SK-N-SH (cell line): Measurements from ENCODE around the gene IKBKE. TPM values are rescaled to one million over a fixed set of nuclear protein-coding genes. Genes with fewer than 3 reads are reported as not detected.

Experiments
- CTCF ChIA-PET: fragments of 300-600, 350-600 bp; formaldehyde crosslinking; extraction: SDS; loops from one replicate; lab custom pipeline; 2021; lab: Yijun Ruan, JAX
- POLR2A ChIA-PET: fragments of 350-600 bp; sonication (Branson Sonifier 250); formaldehyde crosslinking; extraction: SDS; loops from one replicate; lab custom pipeline; 2020; ENCODE audit warnings: antibody characterized with exemption, inconsistent platforms; lab: Yijun Ruan, JAX
- DNase-seq: peaks from one replicate; pipeline ENCODE4 v3.0.0; 2012
- H2AFZ ChIP-seq: fragments of 200-600 bp; sonication (generic); 2 replicates; pipeline ENCODE4 v1.8.1; 2016; ENCODE audit warnings: antibody characterized with exemption, mild to moderate bottlenecking, low read depth
- H3F3A ChIP-seq: fragments of 200-600 bp; sonication (generic); replicated peaks from 2 replicates; pipeline ENCODE3; 2016; ENCODE audit warnings: antibody characterized with exemption, mild to moderate bottlenecking; ENCODE audit not compliant: insufficient read depth
- H3K27ac ChIP-seq, 2 experiments: fragments of 200-500 bp in 1 of 2; fragments of 200-600 bp in 1 of 2; sonication (Bioruptor generic) in 1 of 2; sonication (generic), shearing (Covaris generic) in 1 of 2; 2 replicates each; pipeline versions ENCODE4 v1.5.1 to v1.6.1; 2014 to 2016; ENCODE audit warnings: low read depth in 2 of 2, inconsistent platforms in 1 of 2, low read length in 1 of 2, mild to moderate bottlenecking in 1 of 2, mixed read lengths in 1 of 2
- H3K27me3 ChIP-seq: fragments of 200-600 bp; sonication (generic), shearing (Covaris generic); 2 replicates; pipeline ENCODE4 v1.6.1; 2016; ENCODE audit warnings: mixed run types; ENCODE audit not compliant: insufficient read depth
- H3K36me3 ChIP-seq, 2 experiments: fragments of 200-500 bp in 1 of 2; fragments of 200-600 bp in 1 of 2; sonication (Bioruptor generic) in 1 of 2; sonication (generic) in 1 of 2; replicated peaks in 1 of 2; 2 replicates each; pipeline versions ENCODE3 to v1.5.1; 2014 to 2016; ENCODE audit warnings: low read length in 1 of 2, mild to moderate bottlenecking in 1 of 2; ENCODE audit not compliant: insufficient read depth in 2 of 2, control insufficient read depth in 1 of 2
- H3K4me1 ChIP-seq, 2 experiments: fragments of 200-500 bp in 1 of 2; fragments of 200-600 bp in 1 of 2; sonication (Bioruptor generic) in 1 of 2; sonication (generic), shearing (Covaris generic) in 1 of 2; 2 replicates each; pipeline versions ENCODE4 v1.5.1 to v1.6.1; 2014 to 2016; ENCODE audit warnings: low read depth in 1 of 2, low read length in 1 of 2, mixed run types in 1 of 2; ENCODE audit not compliant: insufficient read depth in 2 of 2, control insufficient read depth in 1 of 2
- H3K4me2 ChIP-seq: fragments of 200-600 bp; sonication (generic), shearing (Covaris generic); 2 replicates; pipeline ENCODE4 v1.6.1; 2017; ENCODE audit warnings: mixed run types
- H3K4me3 ChIP-seq, 2 experiments: fragments of 200-500 bp in 1 of 2; fragments of 200-600 bp in 1 of 2; sonication (Bioruptor generic) in 1 of 2; sonication (generic), shearing (Covaris generic) in 1 of 2; 2 replicates each; pipeline versions ENCODE4 v1.5.1 to v1.8.1; 2014 to 2016; ENCODE audit warnings: low read depth in 2 of 2, inconsistent platforms in 1 of 2, low read length in 1 of 2, mild to moderate bottlenecking in 1 of 2, mixed read lengths in 1 of 2, moderate library complexity in 1 of 2
- H3K79me2 ChIP-seq: fragments of 200-600 bp; sonication (generic); 2 replicates; pipeline ENCODE4 v1.8.1; 2017; ENCODE audit warnings: mild to moderate bottlenecking; ENCODE audit not compliant: insufficient read depth
- H3K9ac ChIP-seq: fragments of 200-600 bp; sonication (generic); 2 replicates; pipeline ENCODE4 v1.6.1; 2017; ENCODE audit warnings: mixed run types
- H3K9me2 ChIP-seq: fragments of 200-600 bp; sonication (generic); 2 replicates; pipeline ENCODE4 v1.6.1; 2017; ENCODE audit warnings: mixed run types
- H3K9me3 ChIP-seq: fragments of 200-600 bp; sonication (generic); 2 replicates; pipeline ENCODE4 v1.6.1; 2017; ENCODE audit warnings: mixed run types, mild to moderate bottlenecking, moderate library complexity
- H4K20me1 ChIP-seq: fragments of 200-600 bp; sonication (generic); 2 replicates; pipeline ENCODE4 v1.6.1; 2017; ENCODE audit warnings: mild to moderate bottlenecking, mixed run types; ENCODE audit not compliant: insufficient read depth
- CTCF ChIP-seq: fragments of 200-600 bp; sonication (generic); IDR thresholded peaks from 2 replicates; pipeline ENCODE4 v1.6.1; 2017; ENCODE audit warnings: antibody characterized with exemption, mild to moderate bottlenecking, moderate library complexity
- EP300 ChIP-seq, 2 experiments: IDR thresholded peaks; 2 replicates each; pipeline versions ENCODE4 v1.4.0 to v1.6.1; 2012; ENCODE audit warnings: borderline replicate concordance in 1 of 2, low read depth in 1 of 2, low read length in 1 of 2
- EZH2phosphoT487 ChIP-seq: fragments of 200-600 bp; sonication (generic); IDR thresholded peaks from 2 replicates; pipeline ENCODE4 v1.6.1; 2017; ENCODE audit warnings: low read depth, mixed run types, mild to moderate bottlenecking, antibody characterized with exemption, moderate library complexity, borderline replicate concordance
- FOSL2 ChIP-seq: IDR thresholded peaks from 2 replicates; pipeline ENCODE4 v1.4.0; 2012; ENCODE audit warnings: low read depth, mild to moderate bottlenecking, moderate library complexity, borderline replicate concordance
- GATA2 ChIP-seq: sonication (generic); formaldehyde crosslinking; IDR thresholded peaks from 2 replicates; pipeline ENCODE4 v1.5.0; 2020; ENCODE audit warnings: mild to moderate bottlenecking, missing genetic modification reagents
- MXI1 ChIP-seq: IDR thresholded peaks from 2 replicates; pipeline ENCODE4 v1.6.1; 2012; ENCODE audit warnings: mild to moderate bottlenecking, low read depth, low read length, improper control_type of control experiment
- RAD21 ChIP-seq: IDR thresholded peaks from 2 replicates; pipeline ENCODE4 v1.6.1; 2012; ENCODE audit warnings: mild to moderate bottlenecking, low read length
- REST ChIP-seq: IDR thresholded peaks from 2 replicates; pipeline ENCODE4 v1.6.1; 2012; ENCODE audit warnings: mild to moderate bottlenecking, low read depth, low read length, moderate library complexity
- RXRA ChIP-seq: IDR thresholded peaks from 2 replicates; pipeline ENCODE4 v1.4.0; 2012; ENCODE audit warnings: low read depth, mild to moderate bottlenecking, borderline replicate concordance
- SIN3A ChIP-seq: IDR thresholded peaks from 2 replicates; pipeline ENCODE4 v1.6.1; 2012; ENCODE audit warnings: low read depth, mild to moderate bottlenecking, low read length, moderate library complexity, borderline replicate concordance
- TCF12 ChIP-seq: IDR thresholded peaks from 2 replicates; pipeline ENCODE4 v1.4.0; 2012
- TEAD4 ChIP-seq: IDR thresholded peaks from 2 replicates; pipeline ENCODE4 v1.4.0; 2012; ENCODE audit warnings: mild to moderate bottlenecking, borderline replicate concordance; ENCODE audit not compliant: insufficient read depth
- USF1 ChIP-seq: IDR thresholded peaks from 2 replicates; pipeline ENCODE4 v1.4.0; 2012; ENCODE audit warnings: low read depth, borderline replicate concordance
- USF2 ChIP-seq: fragments of 150-350 bp; IDR thresholded peaks from 2 replicates; pipeline ENCODE4 v1.6.1; 2017; ENCODE audit warnings: antibody characterized with exemption, low read length, low read depth, borderline replicate concordance
- YY1 ChIP-seq: IDR thresholded peaks from 2 replicates; pipeline ENCODE4 v1.4.0; 2012; ENCODE audit warnings: low read depth, mild to moderate bottlenecking
- WGBS: methylation state at CpG from one replicate; pipeline ENCODE4 v1.1.6; 2017; ENCODE audit warnings: low lambda C conversion rate; 5-methylcytosine and 5-hydroxymethylcytosine counted together
- polyA plus RNA-seq, 3 experiments: library from polyadenylated mRNA; depleted of rRNA; stranded (reverse); fragments of >200 nt; gene quantifications; 2 replicates each; pipeline ENCODE4 v1.2.3, GENCODE V29; 2012

The IKBKE gene
- polyA plus RNA-seq, 1 of the 3 experiments (the other 2 are of a cell fraction), result 14.5 TPM

DNA sequence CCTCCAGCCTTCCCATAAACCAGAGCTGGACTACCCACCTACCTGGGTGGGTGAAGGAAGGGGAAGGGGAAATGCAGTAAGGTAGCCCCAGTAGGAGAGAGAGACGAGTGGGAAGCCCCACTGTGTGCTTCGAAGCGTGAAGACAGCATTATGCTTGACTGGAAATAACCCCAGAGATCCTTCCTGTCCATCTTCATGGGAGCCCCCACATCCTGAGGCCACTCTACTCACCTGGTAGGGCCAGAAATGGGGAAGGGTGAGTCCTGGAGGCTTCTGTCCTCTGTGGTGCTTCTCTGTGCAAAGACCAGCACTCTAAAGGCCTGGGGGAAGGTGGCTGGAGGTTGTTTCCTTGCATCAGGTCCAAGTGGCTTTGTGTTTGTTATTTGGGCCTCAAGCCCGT lies 27.1 kb downstream of the IKBKE start:
- Histone ChIP-seq H3K9me3 (no peaks in the 10 kb centered on the region), H3K27ac (no peak overlapping the region), H3K4me3 (no peak overlapping the region), H3K4me2 (no peak overlapping the region), H3K9me2 (no peaks in the 10 kb centered on the region), H3K36me3 (peaks cover 0 to 4% of the 10 kb centered on the region in 2 experiments), H3F3A (peaks cover 11% of the 10 kb centered on the region), H3K27me3 (no peaks in the 10 kb centered on the region), H3K79me2 (no peaks in the 10 kb centered on the region), H4K20me1 (no peaks in the 10 kb centered on the region), H2AFZ (no peak overlapping the region), H3K9ac (no peak overlapping the region), H3K4me1 (peaks cover 13 to 26% of the 10 kb centered on the region in 2 experiments; a peak in 2 of 4 replicates)
- WGBS, result 78% methylated on average over 4 of the region's 4 CpGs
- DNase-seq, result no peak
- TF ChIP-seq TEAD4, result no peak
- TF ChIP-seq RXRA, result no peak
- TF ChIP-seq USF2, result no peak
- no peak for TF ChIP-seq EP300 (IDR thresholded peaks at IDR 0.05; ENCODE audit: borderline replicate concordance in 1 of 2, low read depth in 1 of 2, low read length in 1 of 2)
- no peak for TF ChIP-seq RAD21
- ChIA-PET CTCF (interaction anchor here (2.3 to 4.2 kb wide), 4 partner anchors 9 to 86 kb away, joined by 14 to 20 read pairs (median 16); no protein-coding TSS in a partner anchor), POLR2A (no interaction called here)

- Histone ChIP-seq H3K9me3 (no peaks in the 10 kb centered on the region), H3F3A (peaks cover 11% of the 10 kb centered on the region), H3K79me2 (no peaks in the 10 kb centered on the region), H3K27ac (no peak overlapping the region), H4K20me1 (no peaks in the 10 kb centered on the region), H3K4me2 (no peak overlapping the region), H3K27me3 (no peaks in the 10 kb centered on the region), H3K9ac (no peak overlapping the region), H3K36me3 (peaks cover 0 to 4% of the 10 kb centered on the region in 2 experiments), H3K4me3 (no peak overlapping the region), H3K9me2 (no peaks in the 10 kb centered on the region), H3K4me1 (peaks cover 13 to 26% of the 10 kb centered on the region in 2 experiments; a peak in 2 of 4 replicates), H2AFZ (no peak overlapping the region)
- DNase-seq, result no peak
- no peak for TF ChIP-seq MXI1
- TF ChIP-seq FOSL2, result no peak
- TF ChIP-seq GATA2 (CRISPR knock-in tag), result no peak
- 97% methylated on average over 3 of the region's 3 CpGs for WGBS
- POLR2A ChIA-PET, result no interaction called here
- CTCF ChIA-PET, result interaction anchor here (0.9 to 5.2 kb wide), 6 partner anchors 7 to 167 kb away, joined by 3 to 37 read pairs (median 16); no protein-coding TSS in a partner anchor
Measured at GRCh38 chr1:206497774-206498173, 27.5 kb downstream of the IKBKE start.

- Histone ChIP-seq H3K9me2 (no peaks in the 10 kb centered on the region), H3K36me3 (peaks cover 0 to 4% of the 10 kb centered on the region in 2 experiments), H2AFZ (no peak overlapping the region), H3K27ac (no peak overlapping the region), H3K4me2 (no peak overlapping the region), H3K9ac (no peak overlapping the region), H3K27me3 (no peaks in the 10 kb centered on the region), H3K9me3 (no peaks in the 10 kb centered on the region), H3K79me2 (no peaks in the 10 kb centered on the region), H3K4me1 (peaks cover 15 to 28% of the 10 kb centered on the region in 2 experiments; a peak in 3 of 4 replicates), H4K20me1 (no peaks in the 10 kb centered on the region), H3F3A (peaks cover 16% of the 10 kb centered on the region), H3K4me3 (no peak overlapping the region)
- WGBS, result 64% methylated on average over 2 of the region's 2 CpGs
- CTCF ChIA-PET, result interaction anchor here (0.9 to 5.2 kb wide), 6 partner anchors 8 to 166 kb away, joined by 3 to 37 read pairs (median 10); no protein-coding TSS in a partner anchor
- no peak for DNase-seq
- POLR2A ChIA-PET, result no interaction called here
- TF ChIP-seq SIN3A (no peak), TCF12 (no peak), REST (no peak), EZH2phosphoT487 (no peak), YY1 (no peak), CTCF (no peak), USF1 (no peak)
Measured at GRCh38 chr1:206498685-206499084, 28.4 kb downstream of the IKBKE start.
